HG03571 (cell line): ENCODE data around the gene ESRP2.

Source experiments
- ATAC-seq: cut with Tn5 transposase; IDR thresholded peaks from one replicate; pipeline ENCODE4 v1.9.1; 2021; ENCODE audit not compliant: unreplicated experiment

The ESRP2 gene

DNA sequence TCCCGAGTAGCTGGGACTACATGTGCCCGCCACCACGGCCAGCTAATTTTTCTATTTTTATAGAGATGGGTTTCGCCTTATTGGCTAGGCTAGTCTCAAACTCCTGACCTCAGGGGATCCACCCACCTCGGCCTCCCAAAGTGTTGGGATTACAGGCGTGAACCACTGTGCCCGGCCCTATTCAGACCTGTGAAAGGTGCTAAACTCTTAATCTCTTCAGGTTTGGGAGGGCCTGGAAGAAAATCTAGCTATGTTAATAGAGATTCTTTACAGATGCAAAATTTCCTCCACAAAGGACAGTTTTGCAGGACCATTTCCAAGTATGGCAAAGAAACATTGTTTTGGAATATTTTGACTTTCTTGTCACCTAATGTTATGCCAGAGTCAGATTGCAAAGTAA, 6.2 kb upstream of the ESRP2 start:
- ATAC-seq = no peak

DNA sequence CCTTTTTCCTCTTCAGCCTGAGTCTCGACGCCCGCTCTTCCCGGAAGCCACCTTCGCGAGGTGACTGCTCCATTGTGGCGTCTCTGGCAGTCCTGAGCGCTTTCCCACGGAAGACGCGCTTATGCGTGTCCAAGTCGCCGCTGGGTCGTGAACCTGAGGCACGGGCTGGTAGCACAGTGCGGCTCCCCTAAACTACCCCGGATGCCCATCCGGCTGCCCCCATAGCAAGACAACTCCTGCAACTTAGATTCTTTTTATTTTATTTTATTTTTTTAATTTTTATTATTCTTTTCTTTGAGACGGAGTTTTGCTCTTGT, 2.1 kb upstream of the ESRP2 start:
- no peak for ATAC-seq

DNA sequence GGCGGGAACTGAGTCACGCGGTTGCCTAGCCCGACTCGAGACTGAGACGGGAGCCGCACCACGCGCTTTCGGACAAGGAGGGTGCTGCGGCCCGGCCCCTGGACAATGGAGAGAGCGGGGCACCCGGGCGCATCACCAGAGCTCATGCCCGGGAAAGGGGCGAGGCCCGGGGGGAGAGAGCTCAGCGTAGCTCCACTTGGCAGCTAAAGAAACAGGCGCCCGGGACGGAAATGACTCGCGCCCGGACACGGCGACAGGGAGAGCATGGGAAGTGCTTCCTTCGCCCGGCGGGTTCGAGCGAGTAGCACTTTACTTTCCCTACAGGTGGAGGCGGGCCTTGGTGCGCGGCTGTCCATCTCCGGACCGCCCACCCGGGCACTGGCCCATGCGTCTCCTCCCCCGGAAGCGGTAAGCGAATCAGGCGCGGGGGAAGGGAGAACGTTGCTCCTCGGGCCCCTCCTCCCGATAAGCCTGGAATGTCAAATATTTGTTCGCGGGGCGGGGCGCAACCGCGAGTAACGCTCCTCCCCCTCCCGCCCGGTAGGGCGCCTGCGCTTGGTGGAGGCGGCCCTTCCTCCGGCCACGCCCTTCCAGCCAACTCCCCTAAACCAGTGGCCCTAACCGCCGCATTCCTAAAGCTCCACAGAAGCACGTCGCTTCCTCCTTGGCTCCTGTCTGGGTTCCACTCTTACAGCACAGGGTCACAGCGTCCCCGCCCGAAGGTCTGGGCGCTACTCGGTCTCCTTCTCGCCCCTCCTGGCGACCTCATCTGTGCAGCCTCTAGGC, 1.5 kb upstream of the ESRP2 start:
- peak; percentile 71 for ATAC-seq

DNA sequence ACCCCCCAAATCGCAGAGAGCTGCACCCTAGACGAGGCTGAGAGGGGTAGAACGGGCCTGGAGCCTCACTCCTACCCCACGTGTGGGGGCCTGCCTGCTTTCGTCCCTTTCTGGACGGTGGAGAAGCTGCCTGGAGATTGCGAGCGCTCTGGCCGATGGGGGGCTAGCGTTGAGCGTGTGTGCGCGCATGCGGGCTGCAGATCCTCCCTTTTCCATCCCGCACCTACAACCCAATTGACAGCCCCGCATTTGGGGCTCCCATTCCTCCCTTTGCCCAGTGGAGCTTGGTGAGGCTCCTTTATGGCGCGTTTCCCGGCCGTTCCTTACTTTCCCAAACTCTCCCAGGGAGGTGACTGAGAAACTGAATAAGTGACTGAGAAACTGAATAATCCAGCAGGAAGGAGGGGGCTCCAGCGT, 907 bp upstream of the ESRP2 start:
- ATAC-seq = no peak

DNA sequence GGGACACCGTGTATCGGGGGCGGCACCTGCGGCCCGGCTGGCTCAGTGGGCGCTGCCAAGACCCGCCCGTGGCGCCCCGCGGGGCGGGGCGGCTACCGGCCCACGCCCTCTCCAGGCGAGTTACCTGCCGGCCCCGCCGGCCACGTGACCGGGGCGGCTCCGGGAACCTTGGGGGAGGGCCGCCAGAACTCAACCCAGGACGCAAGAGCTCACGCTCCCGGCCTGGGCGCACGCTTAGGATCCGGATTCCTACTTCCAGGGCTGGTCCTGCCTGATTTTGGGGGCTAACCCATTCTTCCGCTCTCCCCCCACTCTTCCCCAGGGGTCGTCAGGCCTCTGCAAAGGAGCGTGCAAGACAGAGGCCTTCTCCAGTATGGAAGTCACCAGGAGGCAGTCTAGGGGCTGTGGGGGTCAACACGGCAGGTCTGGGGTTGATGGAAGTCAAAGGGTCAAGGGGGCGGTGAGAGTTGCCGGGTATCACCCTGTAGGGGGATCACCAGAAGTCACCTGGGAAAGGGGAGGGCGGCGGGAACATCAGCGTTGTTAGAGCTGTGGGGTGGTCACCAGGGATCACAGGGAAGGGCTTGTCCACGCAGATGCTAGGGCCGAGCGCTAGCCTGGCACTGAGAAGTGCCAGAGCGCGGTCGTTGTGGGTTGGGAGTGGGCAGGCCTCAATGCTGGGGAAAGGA, 354 bp upstream of the ESRP2 start:
- ATAC-seq = no peak

DNA sequence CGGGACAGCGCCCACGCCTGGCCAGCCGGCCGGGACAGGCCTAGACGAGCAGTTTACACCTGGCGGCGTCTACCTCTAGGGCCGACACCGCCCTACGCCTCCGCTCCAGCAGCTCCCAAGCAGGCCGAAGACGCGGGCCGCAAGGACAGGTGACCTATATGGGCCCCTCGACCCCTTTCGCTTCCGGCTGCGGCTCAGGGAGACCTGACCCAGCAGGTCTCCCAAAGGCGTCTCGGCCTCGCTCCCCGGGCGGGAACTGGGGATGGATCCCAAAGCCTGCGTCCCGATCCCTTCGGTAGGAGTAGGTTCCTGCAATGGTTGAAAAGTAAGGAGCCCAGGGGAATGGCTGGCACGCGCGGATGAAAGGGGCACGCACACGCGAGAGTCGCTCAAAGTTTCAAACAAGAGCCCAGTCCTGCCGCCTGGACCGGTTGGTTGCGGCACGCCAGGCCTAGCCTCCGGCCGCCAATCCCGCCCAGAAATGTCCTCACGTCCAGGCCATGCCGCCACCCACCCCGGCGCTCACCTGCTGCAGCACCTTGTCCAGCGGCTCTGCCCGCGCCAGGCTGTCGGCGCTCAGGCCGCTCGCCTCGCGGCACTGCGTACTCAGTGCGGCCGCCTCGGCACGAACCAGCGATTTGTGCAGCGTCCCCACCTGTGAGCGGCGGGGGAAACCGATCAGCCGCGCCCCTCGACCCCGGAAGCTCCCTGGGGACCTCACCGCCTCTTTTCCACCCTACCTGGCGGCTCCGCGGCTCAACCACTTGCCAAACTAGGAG, 630 bp downstream of the ESRP2 start:
- no peak for ATAC-seq

DNA sequence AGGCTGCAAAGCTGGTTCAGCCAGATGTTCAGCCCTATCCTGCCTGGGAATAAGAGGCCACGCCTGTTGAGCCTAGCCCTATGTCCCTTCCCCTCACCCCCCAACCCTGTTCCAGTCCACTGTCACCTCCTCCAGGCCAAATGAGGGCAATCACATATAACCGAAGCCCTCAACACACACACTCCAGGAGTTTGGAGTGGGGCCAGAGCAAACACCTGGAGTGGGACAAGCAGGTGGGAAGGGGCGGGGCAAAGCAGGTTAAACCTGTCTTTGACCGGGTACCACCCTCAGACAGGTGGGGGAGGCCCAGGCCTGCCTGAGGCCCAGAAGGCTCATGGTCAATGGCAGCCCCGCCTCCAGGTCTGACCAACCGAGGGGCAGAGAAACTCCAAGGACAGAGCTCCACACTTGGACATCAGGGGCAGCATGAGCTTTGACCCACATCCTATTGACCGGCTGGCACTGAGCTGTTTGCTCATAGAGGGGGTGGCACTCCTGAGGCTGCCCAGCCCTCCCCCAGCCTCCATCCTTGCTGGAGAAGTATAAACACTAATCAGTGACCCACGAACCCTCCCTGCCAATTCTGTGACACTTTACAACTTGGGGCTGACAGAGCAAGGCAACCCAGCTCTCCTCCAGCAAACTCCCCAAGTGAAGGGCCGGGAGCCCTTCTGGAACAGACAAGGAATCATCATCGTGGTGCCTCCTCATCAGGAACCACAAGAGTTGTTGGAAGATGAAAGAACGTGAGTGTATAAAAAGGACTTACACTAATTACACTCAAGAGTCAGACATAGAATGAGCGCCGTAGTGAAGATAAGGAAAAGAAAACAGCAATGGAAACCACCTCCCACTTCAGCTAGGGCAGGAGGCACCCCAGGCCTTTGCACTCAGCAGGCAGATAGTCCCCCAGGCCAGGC, 1.5 kb downstream of the ESRP2 start:
- ATAC-seq = no peak

DNA sequence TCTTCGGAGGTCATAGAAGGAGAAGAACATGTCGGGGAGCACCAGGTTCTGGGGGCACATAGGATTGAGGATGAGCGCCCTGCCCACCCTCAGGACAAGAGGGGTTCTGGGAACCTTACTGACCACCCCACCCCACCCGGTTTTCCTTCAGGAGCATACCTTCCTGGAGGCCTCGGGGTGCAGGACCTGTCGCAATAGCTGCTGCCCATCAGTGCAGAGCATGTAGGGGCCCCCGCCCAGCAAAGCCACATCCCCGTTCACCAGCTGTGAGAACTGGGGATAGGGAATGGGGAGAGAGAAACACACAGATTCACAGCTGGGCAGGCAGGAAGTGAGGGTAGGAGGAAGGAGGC, 2.1 kb downstream of the ESRP2 start:
- ATAC-seq = no peak

DNA sequence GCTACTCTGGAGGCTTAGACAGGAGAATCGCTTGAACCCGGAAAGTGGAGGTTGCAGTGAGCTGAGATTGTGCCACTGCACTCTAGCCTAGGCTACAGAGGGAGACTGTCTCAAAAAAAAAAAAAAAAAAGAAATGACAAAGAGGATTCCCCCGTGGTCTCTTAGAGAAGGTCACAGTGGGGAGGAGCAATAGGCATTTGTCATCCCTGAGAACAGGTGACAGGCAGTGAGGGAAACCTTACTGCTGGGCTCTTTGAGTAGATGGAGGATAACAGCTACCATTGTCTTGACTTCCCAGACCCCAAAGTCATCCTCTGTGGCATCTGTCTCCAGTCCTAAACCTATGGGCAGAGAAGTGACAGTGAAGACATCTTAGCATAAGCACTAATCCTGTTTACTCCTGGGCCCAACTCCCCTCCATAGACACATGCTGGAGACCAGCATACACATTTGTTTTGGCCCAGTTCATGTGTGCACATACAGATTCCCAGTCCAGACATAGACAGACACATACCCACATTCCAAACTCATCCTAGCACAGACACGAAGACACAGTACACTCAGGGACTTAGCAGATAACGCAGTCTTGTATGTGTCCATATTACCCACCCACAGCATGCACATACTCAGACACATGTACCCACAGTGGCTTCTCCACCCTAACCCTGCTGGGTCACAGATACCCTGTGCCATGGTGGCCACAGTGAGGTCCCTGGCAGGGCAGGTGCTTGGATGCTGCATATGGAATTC, 2.7 kb downstream of the ESRP2 start:
- no peak for ATAC-seq

DNA sequence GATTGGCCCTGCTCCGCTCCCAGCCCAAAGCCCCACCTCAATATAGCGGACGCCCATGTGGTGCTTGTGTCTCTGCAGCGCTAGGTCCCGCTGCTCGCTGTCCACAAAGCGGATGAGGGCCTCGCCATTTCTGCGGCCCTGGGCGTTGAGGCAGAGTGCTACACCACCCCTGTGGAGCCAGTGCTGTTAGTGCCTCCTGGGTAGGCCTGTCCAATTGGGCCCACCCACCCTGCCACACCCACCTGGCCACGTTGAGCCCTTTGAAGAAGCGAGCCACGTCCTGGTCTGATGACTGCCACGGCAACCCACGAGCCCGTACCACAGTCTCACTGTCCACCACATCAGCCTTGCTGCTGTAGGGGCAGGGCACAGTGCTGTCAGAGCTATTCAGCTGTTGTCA, 3.6 kb downstream of the ESRP2 start:
- ATAC-seq = no peak

DNA sequence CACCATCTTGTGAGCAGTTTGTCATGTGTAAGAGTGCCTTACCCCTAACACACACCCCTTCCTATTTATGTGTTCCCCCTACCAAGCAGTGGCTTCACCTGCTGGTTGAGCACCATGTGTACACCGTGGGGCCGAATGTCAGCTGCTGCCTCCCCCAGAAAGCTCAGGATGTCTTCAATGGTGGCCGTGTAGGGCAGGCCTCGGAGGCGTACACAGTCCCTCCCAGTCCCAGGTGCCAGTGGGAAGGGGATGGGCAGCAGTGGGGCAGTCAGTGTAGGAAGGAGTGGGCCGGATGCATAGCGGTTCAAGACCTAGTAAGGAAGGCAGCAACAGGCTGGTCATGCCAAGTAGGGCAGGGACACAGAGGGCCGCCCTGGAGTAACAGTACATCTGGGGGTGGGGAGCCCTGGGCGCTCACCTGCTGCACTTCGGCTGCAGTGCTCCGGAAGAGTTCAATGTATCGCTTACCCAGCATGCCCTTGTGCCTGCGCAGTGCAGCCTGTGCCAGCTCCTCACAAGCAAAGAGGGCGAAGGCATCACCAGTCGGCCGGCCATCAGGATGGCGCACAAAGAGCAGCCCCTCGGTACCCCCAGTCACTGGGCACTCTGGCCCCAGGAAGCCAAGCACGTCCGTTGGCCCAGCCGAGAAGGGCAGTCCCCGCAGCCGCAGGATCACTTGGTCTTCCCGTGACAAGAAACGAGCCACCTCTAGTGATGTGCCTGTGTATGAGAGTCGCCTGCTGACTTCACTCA, 4.4 kb downstream of the ESRP2 start:
- ATAC-seq = no peak

DNA sequence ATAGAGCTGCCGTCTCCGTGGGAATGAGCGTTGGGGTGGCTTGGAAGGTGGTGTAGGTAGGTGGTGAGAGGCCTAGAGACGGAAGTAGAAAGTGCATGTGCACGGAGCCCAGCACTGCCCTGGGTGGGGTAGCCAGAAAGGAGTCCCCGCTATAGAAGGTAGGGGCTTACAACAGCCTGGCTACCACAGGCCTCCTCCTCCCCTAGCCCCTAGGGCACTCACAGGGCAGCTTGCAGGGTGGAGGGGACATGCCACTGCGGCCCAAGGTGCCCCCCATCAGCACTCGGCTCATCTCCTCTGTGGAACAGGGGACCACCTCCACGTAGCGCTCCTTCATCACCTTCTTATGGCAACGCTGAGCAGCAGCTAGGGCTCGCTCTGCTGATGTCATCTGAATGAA, 5.0 kb downstream of the ESRP2 start:
- no peak for ATAC-seq

DNA sequence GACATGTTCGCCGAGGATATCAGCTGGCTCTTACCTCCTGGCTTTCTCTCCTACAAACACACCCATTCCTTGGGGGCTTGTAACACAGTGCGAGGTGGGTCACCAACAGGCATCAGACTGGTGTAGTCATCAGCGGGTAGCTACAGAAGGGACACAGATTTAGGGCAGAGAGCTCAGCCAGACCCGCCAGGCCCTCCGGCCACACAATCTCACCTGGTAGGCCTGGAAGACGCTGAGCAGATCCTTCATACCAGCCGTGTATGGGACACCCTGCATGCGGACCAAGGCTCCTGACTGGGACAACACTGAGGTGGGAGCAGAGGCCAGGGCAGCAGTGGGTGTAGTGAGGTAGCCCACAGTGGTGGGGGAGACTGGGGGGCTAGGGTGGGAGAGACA, 5.8 kb downstream of the ESRP2 start:
- ATAC-seq = no peak

DNA sequence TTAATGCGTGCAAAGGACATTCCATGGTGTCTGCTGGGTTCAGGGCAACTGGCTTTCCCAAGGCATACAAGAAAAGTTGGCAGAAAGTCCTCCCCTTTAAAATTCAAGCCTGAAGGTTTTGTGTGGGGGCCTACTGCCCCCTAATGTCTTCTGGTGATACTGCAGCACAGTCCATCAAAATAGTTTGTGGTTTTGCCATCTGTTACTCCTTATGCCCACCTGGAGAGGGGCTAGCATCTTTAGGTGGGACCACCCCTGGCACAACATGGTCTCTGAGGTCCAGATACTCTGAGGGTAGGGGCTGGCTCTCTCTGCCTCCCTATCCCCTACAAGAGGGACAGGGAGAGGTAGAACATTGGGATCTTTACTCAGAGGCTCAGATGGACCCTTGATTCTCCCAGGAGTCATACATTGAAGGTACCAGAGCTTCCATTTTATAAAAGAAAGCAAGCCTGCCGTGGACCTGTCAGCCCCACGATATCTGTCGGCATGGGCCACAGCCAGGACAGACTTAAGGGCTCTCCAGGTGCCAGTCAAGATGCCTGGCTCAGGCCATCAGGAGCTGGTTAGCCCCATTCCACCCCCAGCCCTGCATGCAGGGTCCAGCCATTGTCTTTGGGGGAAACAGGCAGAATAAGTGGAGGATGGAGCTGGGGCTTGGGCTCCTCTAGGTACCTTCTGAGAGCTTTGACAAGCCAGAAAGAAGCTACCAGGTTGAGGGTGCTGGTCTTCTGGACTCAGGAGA, 6.3 kb downstream of the ESRP2 start:
- no peak for ATAC-seq

DNA sequence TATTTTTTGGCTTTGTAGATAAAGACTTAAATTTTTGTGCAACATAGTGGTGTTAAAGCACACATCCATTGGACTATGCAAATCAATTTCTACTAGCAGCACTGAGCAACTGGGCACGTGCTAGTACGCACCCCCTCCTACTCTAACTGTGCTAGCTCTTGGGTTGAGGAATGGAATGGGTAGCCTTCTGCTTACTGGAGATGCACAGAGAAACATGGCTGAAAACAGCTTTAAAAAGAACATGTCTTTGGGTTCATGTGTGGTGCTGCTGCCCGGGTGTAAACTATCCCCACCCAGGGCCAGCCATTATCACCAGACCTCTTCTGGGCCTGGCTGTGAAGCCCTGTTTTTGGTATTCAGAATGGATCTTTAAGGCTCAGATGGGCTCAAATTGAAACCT, 7.3 kb downstream of the ESRP2 start:
- no peak for ATAC-seq

DNA sequence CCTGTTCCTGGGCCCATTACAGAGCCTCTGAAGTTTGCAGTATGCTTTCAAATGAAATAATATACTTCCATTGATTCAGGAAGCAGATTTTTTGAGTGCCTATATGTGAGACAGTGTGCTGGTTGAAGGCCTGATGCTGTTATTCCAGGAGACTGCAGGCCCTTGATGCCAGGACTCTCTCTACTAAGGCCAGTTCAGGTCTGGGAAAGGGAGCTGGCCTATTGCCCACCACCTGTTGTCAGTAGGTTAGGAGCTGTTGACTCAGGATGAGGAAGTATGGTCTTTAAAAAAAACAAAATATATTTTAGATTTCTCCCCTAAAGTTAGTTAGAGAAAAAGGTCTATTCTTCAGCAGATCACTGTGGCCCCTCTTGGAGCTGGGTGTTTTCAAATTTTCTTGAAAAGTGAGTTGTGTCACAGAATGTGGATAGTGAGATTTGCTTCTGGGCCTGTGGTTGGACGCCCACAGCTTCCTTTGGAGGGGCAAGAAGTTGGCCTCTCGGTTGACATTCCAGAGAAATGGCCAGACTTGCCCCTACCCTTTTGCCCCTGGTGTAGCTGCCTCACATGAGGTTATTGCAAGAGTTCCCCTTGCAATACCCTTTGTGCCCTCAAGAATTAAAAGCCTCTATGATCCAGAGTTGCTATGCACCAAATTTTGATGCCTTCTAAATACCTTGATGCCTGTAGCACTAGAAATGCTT, 7.9 kb downstream of the ESRP2 start:
- no peak for ATAC-seq

DNA sequence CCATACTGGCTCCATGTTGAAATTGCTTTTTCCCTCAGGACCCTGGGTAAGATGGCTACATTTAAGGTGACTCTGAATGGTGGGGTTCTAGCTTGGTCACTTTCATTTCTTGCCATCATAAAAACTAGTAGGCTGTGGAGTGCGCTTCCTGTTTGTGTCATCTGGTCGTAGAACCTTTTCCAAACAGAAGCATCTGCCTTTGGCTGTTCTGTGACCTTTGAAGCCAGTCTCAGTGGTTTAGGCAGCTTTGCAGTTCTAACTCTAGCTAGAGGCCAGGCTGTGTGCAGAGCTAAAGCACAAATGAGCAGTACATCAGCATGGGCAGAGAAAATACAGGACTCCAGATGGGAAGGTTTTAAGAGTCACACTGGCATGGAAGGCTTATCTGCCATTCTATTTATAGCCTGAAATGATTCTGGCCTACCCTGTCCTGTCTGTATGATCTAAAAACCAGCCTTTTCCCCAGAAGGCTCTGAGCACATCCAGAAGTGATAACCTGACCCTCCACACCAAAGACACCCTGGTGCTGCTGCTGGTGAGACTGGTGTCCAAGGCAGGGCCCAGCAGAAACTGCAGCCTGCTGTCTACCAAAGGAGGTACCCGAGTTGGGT, 8.6 kb downstream of the ESRP2 start:
- no peak for ATAC-seq

DNA sequence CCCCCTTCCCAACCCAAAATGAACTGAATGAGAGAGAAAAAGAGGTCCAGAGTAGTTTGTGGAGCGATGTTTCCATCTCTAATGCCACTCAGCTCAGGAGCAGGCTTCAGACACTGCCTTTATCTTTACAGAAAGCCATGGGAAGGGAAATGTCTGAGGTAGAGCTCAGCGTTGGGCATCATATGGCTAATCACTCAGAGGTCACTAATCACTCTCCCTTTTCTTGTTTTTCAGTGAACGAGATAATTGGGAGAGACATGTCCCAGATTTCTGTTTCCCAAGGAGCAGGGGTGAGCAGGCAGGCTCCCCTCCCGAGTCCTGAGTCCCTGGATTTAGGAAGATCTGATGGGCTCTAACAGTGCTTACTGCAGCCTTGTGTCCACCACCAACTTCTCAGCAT, 9.8 kb downstream of the ESRP2 start:
- ATAC-seq = no peak
